Panc1 (cell line): Measurements from ENCODE around the gene LIPC. TPM values are rescaled to one million over a fixed set of nuclear protein-coding genes. Genes with fewer than 3 reads are reported as not detected.

ENCODE experiments used
- ATAC-seq: fragments of 200-7000 bp; cut with Tn5 transposase; 2 replicates; pipeline ENCODE4 v1.9.1; 2020; ENCODE audit warnings: mild to moderate bottlenecking, moderate library complexity
- BruUV-seq: library from RNA; stranded (reverse); fragments of 400-500 nt; replicated peaks from 2 replicates; lab custom pipeline; 2021; lab: Mats Ljungman, UMichigan
- CTCF ChIA-PET: fragments of 300-600 bp; sonication (Branson Sonifier 250); formaldehyde crosslinking; loops from one replicate; lab custom pipeline; 2022; ENCODE audit warnings: antibody characterized with exemption; lab: Charles Lee
- POLR2A ChIA-PET: fragments of 300-600 bp; sonication (Branson Sonifier 250); formaldehyde crosslinking; loops from one replicate; lab custom pipeline; 2022; ENCODE audit warnings: antibody characterized with exemption; lab: Charles Lee
- DNase-seq: peaks from one replicate; pipeline ENCODE4 v3.0.0-alpha.2; 2010; ENCODE audit warnings: low read depth, low spot score
- H3K27ac ChIP-seq: 2 replicates; pipeline ENCODE4 v1.5.1; 2011; ENCODE audit warnings: mild to moderate bottlenecking, low read length, inconsistent platforms
- H3K27me3 ChIP-seq: fragments of 200-500 bp; sonication (Bioruptor generic); 2 replicates; pipeline ENCODE4 v1.6.0; 2014; ENCODE audit warnings: low read length, inconsistent platforms; ENCODE audit not compliant: control insufficient read depth, insufficient read depth
- H3K36me3 ChIP-seq: fragments of 200-500 bp; sonication (Bioruptor generic); 2 replicates; pipeline ENCODE4 v1.5.1; 2014; ENCODE audit warnings: inconsistent platforms, mild to moderate bottlenecking, low read length, moderate library complexity; ENCODE audit not compliant: control insufficient read depth, insufficient read depth
- H3K4me1 ChIP-seq: 2 replicates; pipeline ENCODE4 v1.5.1; 2011; ENCODE audit warnings: inconsistent platforms, mild to moderate bottlenecking, low read length, moderate library complexity; ENCODE audit not compliant: control insufficient read depth, insufficient read depth
- H3K4me3 ChIP-seq, 2 experiments: 2 replicates each; pipeline ENCODE4 v1.5.1; 2011 to 2012; ENCODE audit warnings: low read depth in 2 of 2, low read length in 2 of 2, mild to moderate bottlenecking in 2 of 2, inconsistent platforms in 1 of 2, moderate library complexity in 1 of 2
- H3K9me3 ChIP-seq: fragments of 200-500 bp; sonication (Bioruptor generic); 2 replicates; pipeline ENCODE4 v1.5.1; 2014; ENCODE audit warnings: low read depth, mild to moderate bottlenecking, inconsistent platforms, low read length, moderate library complexity; ENCODE audit not compliant: control insufficient read depth, insufficient read depth
- POLR2AphosphoS5 ChIP-seq: IDR thresholded peaks from 2 replicates; pipeline ENCODE4 v1.6.1; 2012; ENCODE audit warnings: mild to moderate bottlenecking, low read depth, low read length, moderate library complexity
- SIN3A ChIP-seq: IDR thresholded peaks from 2 replicates; pipeline ENCODE4 v1.6.1; 2012; ENCODE audit warnings: low read depth, mild to moderate bottlenecking, low read length, moderate library complexity, borderline replicate concordance; ENCODE audit not compliant: insufficient read depth
- TCF7L2 ChIP-seq: IDR thresholded peaks from 2 replicates; pipeline ENCODE4 v1.6.1; 2011; ENCODE audit warnings: mild to moderate bottlenecking, low read depth, low read length, inconsistent platforms
- in situ Hi-C: cut with HindIII; loops from 2 replicates; pipeline ENCODE4 v1.10.0; 2016; ENCODE audit warnings: low sequenced_read_pairs, low pct_unique_long_range_greater_than_20kb
- intact Hi-C: fragments of 100-400 bp; cut with micrococcal nuclease; formaldehyde crosslinking; loops from one replicate; pipeline ENCODE4 v1.10.0; 2022; ENCODE audit not compliant: unreplicated experiment
- total RNA-seq: library from RNA; stranded (reverse); gene quantifications from one replicate; pipeline ENCODE4 v1.2.1, GENCODE V29; 2021; ENCODE audit not compliant: unreplicated experiment
- TF ChIP-seq, protein P1 (sequence below), 2 experiments: IDR thresholded peaks; 2 replicates each; pipeline ENCODE4 v1.6.1; 2011 to 2012; ENCODE audit warnings: low read depth in 2 of 2, control low read depth in 1 of 2, low read length in 1 of 2, mild to moderate bottlenecking in 1 of 2, moderate library complexity in 1 of 2; ENCODE audit not compliant: insufficient read depth in 1 of 2
- TF ChIP-seq, protein P2 (sequence below): fragments of 450-650 bp; IDR thresholded peaks from 2 replicates; pipeline ENCODE4 v1.5.1; 2017; ENCODE audit warnings: mild to moderate bottlenecking

The LIPC gene
- total RNA-seq, 1 experiment from 2014 or later: not detected

DNA sequence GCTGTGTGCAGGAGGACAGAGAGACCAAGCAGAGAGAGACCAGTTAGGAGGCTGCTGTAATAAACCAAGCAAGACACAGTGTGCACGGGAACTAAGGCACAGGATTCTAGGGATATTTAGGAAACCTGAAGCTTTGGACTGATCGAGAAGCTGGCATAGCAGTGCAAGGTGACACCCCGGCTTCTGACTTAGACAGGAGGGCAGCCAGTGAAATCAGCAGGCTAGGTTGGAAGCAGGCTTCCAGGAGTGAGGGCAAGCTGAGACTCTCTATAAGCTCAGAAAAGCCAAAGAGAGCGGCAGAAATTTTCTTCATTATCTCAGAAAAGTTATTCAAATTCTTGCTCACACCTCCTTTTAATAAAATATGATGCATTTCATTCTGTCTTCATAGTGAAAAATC lies 104.6 kb downstream of the LIPC start:
- CTCF ChIA-PET: no interaction called here
- no peaks in the 10 kb centered on the region; the same call in 1 of the 2 replicates for H3K27me3 ChIP-seq
- H3K27ac ChIP-seq: no peak overlapping the region
- TF ChIP-seq TCF7L2: no peak
- TF ChIP-seq, protein P1, sequence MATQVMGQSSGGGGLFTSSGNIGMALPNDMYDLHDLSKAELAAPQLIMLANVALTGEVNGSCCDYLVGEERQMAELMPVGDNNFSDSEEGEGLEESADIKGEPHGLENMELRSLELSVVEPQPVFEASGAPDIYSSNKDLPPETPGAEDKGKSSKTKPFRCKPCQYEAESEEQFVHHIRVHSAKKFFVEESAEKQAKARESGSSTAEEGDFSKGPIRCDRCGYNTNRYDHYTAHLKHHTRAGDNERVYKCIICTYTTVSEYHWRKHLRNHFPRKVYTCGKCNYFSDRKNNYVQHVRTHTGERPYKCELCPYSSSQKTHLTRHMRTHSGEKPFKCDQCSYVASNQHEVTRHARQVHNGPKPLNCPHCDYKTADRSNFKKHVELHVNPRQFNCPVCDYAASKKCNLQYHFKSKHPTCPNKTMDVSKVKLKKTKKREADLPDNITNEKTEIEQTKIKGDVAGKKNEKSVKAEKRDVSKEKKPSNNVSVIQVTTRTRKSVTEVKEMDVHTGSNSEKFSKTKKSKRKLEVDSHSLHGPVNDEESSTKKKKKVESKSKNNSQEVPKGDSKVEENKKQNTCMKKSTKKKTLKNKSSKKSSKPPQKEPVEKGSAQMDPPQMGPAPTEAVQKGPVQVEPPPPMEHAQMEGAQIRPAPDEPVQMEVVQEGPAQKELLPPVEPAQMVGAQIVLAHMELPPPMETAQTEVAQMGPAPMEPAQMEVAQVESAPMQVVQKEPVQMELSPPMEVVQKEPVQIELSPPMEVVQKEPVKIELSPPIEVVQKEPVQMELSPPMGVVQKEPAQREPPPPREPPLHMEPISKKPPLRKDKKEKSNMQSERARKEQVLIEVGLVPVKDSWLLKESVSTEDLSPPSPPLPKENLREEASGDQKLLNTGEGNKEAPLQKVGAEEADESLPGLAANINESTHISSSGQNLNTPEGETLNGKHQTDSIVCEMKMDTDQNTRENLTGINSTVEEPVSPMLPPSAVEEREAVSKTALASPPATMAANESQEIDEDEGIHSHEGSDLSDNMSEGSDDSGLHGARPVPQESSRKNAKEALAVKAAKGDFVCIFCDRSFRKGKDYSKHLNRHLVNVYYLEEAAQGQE (IDR thresholded peaks at IDR 0.05; ENCODE audit: insufficient read depth in 1 of 2, low read depth in 2 of 2, low read length in 1 of 2): no peak
- DNase-seq (no peak), ATAC-seq (0 out of 2 replicates have a peak, but pooled peaks have one; percentile 17)
- intact Hi-C loops (no loop called here), in situ Hi-C loops (no loop called here)
- no peaks in the 10 kb centered on the region for H3K36me3 ChIP-seq
- no peaks in the 10 kb centered on the region for H3K9me3 ChIP-seq
- no peak overlapping the region for H3K4me3 ChIP-seq
- no peaks in the 10 kb centered on the region for H3K4me1 ChIP-seq
- no TSS peak for BruUV-seq
- POLR2A ChIA-PET: no interaction called here

DNA sequence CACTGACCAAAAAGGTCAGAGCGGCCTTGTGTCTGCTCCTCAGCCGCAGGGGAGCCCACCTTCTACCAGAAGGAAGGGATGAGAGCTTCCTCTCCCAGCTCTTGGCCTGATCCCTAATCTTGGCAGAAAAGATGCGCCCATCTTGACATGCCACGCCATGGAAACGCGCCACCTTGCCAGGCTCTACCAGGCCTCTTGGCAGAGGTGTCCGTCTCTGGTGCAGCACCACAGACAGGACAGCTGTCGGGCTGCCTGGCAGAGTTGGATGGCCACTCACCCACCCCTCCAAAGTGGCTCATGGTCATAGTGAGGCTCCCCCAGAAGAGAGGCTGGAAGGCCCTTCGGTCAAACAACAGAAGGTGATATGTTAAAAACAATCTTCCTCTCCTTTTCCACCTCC lies 105.2 kb downstream of the LIPC start:
- no peak for TF ChIP-seq SIN3A
- TF ChIP-seq, protein P1 (IDR thresholded peaks at IDR 0.05; ENCODE audit: insufficient read depth in 1 of 2, low read depth in 2 of 2, low read length in 1 of 2): no peak
- TF ChIP-seq POLR2AphosphoS5: no peak
- TF ChIP-seq TCF7L2: no peak
- TF ChIP-seq, protein P2, sequence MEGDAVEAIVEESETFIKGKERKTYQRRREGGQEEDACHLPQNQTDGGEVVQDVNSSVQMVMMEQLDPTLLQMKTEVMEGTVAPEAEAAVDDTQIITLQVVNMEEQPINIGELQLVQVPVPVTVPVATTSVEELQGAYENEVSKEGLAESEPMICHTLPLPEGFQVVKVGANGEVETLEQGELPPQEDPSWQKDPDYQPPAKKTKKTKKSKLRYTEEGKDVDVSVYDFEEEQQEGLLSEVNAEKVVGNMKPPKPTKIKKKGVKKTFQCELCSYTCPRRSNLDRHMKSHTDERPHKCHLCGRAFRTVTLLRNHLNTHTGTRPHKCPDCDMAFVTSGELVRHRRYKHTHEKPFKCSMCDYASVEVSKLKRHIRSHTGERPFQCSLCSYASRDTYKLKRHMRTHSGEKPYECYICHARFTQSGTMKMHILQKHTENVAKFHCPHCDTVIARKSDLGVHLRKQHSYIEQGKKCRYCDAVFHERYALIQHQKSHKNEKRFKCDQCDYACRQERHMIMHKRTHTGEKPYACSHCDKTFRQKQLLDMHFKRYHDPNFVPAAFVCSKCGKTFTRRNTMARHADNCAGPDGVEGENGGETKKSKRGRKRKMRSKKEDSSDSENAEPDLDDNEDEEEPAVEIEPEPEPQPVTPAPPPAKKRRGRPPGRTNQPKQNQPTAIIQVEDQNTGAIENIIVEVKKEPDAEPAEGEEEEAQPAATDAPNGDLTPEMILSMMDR: no peak
- ChIA-PET CTCF (no interaction called here), POLR2A (no interaction called here)
- Histone ChIP-seq H3K9me3 (no peaks in the 10 kb centered on the region), H3K27me3 (no peaks in the 10 kb centered on the region; the same call in 1 of the 2 replicates), H3K4me1 (no peaks in the 10 kb centered on the region), H3K36me3 (no peaks in the 10 kb centered on the region), H3K4me3 (no peak overlapping the region), H3K27ac (no peak overlapping the region)
- ATAC-seq: no peak
- intact Hi-C loops (no loop called here), in situ Hi-C loops (no loop called here)
- no peak for DNase-seq
- BruUV-seq: no TSS peak
